ENCODE results near the gene CSF3.

CSF3 gene

GRCh38 chr17:40023590-40024292 is 8.5 kb downstream of the CSF3 start:
- Histone ChIP-seq H3K36me3 (peaks cover 100% of the 10 kb centered on the region), H3K27me3 (ENCODE audit: insufficient read depth, low read depth, severe bottlenecking) (no peaks in the 10 kb centered on the region), H3K27ac (no peak overlapping the region), H3K9me3 (ENCODE audit: severe bottlenecking) (no peaks in the 10 kb centered on the region), H3K4me3 (ENCODE audit: low read depth, low read length) (no peak overlapping the region)
- TF ChIP-seq CTCF (IDR thresholded peaks at IDR 0.05; ENCODE audit: low read depth, low read length): no peak
- DNase-seq: no peak

- Histone ChIP-seq H3K9me3 (ENCODE audit: severe bottlenecking) (no peaks in the 10 kb centered on the region), H3K27me3 (ENCODE audit: insufficient read depth, low read depth, severe bottlenecking) (no peaks in the 10 kb centered on the region), H3K27ac (no peak overlapping the region), H3K36me3 (peaks cover 100% of the 10 kb centered on the region), H3K4me3 (ENCODE audit: low read depth, low read length) (no peak overlapping the region)
- DNase-seq: no peak
- TF ChIP-seq CTCF (IDR thresholded peaks at IDR 0.05; ENCODE audit: low read depth, low read length): no peak
Measured at GRCh38 chr17:40024901-40025300, 9.7 kb downstream of the CSF3 start.

- TF ChIP-seq CTCF (IDR thresholded peaks at IDR 0.05; ENCODE audit: low read depth, low read length): no peak
- no peak for DNase-seq
- peaks cover 100% of the 10 kb centered on the region for H3K36me3 ChIP-seq
- no peak overlapping the region for H3K4me3 ChIP-seq (ENCODE audit: low read depth, low read length)
- H3K27me3 ChIP-seq (ENCODE audit: insufficient read depth, low read depth, severe bottlenecking): no peaks in the 10 kb centered on the region
- H3K27ac ChIP-seq: no peak overlapping the region
- H3K9me3 ChIP-seq (ENCODE audit: severe bottlenecking): no peaks in the 10 kb centered on the region
Measured at GRCh38 chr17:40025559-40025958, 10.3 kb downstream of the CSF3 start.

GRCh38 chr17:40025991-40026815 is 11.0 kb downstream of the CSF3 start:
- Histone ChIP-seq H3K36me3 (peaks cover 100% of the 10 kb centered on the region), H3K27me3 (ENCODE audit: insufficient read depth, low read depth, severe bottlenecking) (no peaks in the 10 kb centered on the region), H3K27ac (peak overlapping the region; percentile 53), H3K4me3 (ENCODE audit: low read depth, low read length) (no peak overlapping the region), H3K9me3 (ENCODE audit: severe bottlenecking) (no peaks in the 10 kb centered on the region)
- DNase-seq: no peak
- no peak for TF ChIP-seq CTCF (IDR thresholded peaks at IDR 0.05; ENCODE audit: low read depth, low read length)

- H3K36me3 ChIP-seq: peaks cover 100% of the 10 kb centered on the region
- peak; percentile 99 for TF ChIP-seq CTCF (IDR thresholded peaks at IDR 0.05; ENCODE audit: low read depth, low read length)
- no peak overlapping the region for H3K4me3 ChIP-seq (ENCODE audit: low read depth, low read length)
- H3K27ac ChIP-seq: peak overlapping the region; percentile 53
- H3K9me3 ChIP-seq (ENCODE audit: severe bottlenecking): no peaks in the 10 kb centered on the region
- H3K27me3 ChIP-seq (ENCODE audit: insufficient read depth, low read depth, severe bottlenecking): no peaks in the 10 kb centered on the region
- DNase-seq: peak; percentile 92
Measured at GRCh38 chr17:40026816-40027613, 11.8 kb downstream of the CSF3 start.
